ENCODE results near the gene TVP23A. TPM values are rescaled to one million over a fixed set of nuclear protein-coding genes. Genes with fewer than 3 reads are reported as not detected.

Gene TVP23A
- polyA plus RNA-seq, 1 of the 3 experiments (the other 2 are of a cell fraction): 0.35 TPM

DNA sequence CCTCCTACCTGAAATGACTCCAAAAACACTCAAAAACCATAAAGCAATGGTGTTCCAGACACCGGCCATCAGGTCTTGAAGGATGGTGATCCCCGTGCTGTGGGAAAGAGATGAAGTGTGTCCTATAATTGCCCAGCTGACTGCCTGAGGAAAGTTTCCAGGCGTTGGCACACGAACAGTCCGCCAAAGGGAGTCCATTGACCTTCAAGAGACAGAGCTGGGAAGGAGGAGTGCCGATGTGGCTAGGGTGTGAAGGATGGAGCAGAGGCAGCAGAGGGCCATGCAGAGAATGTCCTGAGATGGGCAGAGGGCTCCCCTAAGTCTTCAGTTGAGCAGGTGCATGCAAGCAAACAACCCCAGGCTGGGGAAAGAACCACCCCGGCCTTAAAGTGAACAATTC lies 86.8 kb downstream of the TVP23A start (continued):
- TF ChIP-seq, protein P1, sequence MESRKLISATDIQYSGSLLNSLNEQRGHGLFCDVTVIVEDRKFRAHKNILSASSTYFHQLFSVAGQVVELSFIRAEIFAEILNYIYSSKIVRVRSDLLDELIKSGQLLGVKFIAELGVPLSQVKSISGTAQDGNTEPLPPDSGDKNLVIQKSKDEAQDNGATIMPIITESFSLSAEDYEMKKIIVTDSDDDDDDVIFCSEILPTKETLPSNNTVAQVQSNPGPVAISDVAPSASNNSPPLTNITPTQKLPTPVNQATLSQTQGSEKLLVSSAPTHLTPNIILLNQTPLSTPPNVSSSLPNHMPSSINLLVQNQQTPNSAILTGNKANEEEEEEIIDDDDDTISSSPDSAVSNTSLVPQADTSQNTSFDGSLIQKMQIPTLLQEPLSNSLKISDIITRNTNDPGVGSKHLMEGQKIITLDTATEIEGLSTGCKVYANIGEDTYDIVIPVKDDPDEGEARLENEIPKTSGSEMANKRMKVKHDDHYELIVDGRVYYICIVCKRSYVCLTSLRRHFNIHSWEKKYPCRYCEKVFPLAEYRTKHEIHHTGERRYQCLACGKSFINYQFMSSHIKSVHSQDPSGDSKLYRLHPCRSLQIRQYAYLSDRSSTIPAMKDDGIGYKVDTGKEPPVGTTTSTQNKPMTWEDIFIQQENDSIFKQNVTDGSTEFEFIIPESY (IDR thresholded peaks at IDR 0.05; ENCODE audit: borderline replicate concordance, low read depth): no peak
- TF ChIP-seq GABPA (IDR thresholded peaks at IDR 0.05; ENCODE audit: low read depth) (no peak), USF2 (IDR thresholded peaks at IDR 0.05; ENCODE audit: borderline replicate concordance, low read depth, low read length) (no peak), RFX5 (IDR thresholded peaks at IDR 0.05; ENCODE audit: low read length) (no peak), GATA2 (CRISPR knock-in tag; IDR thresholded peaks at IDR 0.05) (no peak), RAD21 (IDR thresholded peaks at IDR 0.05; ENCODE audit: low read length) (no peak), TCF12 (IDR thresholded peaks at IDR 0.05) (no peak), POLR2AphosphoS5 (IDR thresholded peaks at IDR 0.05; ENCODE audit: low read depth, low read length) (no peak), REST (IDR thresholded peaks at IDR 0.05; ENCODE audit: low read depth, low read length) (no peak)

DNA sequence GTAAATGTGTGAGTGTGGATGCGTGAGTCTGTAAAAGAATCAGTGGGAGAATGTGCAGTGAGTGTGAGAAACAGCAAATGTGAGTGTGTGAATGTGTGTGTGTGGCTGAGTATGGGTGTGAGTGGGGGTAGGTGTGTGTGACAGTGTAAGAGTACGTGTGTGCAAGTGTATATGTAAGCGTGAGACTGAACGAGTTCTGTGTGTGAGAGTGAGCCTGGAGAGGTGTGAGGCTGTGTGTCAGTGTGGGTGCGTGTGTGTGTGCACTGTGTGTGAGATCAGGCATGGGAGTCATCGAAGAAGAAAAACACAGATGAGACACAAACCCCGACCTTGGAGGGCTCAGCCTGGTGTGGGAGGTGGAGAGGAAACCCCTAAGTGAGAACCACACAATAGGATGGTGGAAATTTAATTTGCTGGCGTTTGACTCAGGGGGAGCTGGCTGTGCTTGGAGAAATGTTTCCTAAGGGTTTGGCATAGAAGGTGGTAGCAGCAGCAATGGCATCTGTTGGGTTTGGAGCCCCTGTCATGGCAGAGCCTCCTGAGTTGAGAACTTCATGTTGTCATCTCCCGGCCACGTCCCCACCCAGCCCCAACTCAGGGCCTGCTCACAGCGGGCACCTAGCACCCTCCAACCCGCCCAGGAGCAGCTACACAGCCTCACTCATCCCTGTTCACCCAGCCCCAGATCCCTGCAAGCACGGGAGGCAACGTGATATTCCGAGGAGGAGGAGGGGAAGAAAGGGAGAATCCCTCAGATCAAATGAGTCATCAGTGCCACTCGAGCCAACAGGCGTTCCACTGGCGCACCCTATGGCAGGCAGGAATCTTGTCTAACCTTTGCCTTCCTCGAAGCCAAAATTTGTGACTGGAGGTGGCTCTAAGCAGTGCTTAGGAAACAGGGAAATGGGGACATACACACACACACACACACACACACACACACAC lies 89.2 kb downstream of the TVP23A start:
- Histone ChIP-seq H3K36me3 (replicated peaks in 1 of 2; ENCODE audit: control insufficient read depth in 1 of 2, insufficient read depth in 2 of 2, low read length in 1 of 2) (no peaks in the 10 kb centered on the region), H3F3A (replicated peaks; ENCODE audit: insufficient read depth) (no peaks in the 10 kb centered on the region), H3K27me3 (ENCODE audit: insufficient read depth) (no peaks in the 10 kb centered on the region), H3K9ac (no peak overlapping the region), H3K79me2 (ENCODE audit: insufficient read depth) (no peaks in the 10 kb centered on the region), H3K4me3 (ENCODE audit: low read depth in 2 of 2, low read length in 1 of 2) (no peak overlapping the region), H3K9me3 (no peaks in the 10 kb centered on the region), H4K20me1 (ENCODE audit: insufficient read depth) (no peaks in the 10 kb centered on the region), H3K4me2 (peak overlapping the region; percentile 24; the same call in 1 of the 2 replicates), H3K9me2 (no peaks in the 10 kb centered on the region), H3K4me1 (ENCODE audit: control insufficient read depth in 1 of 2, insufficient read depth in 2 of 2, low read depth in 1 of 2, low read length in 1 of 2) (peaks cover 0 to 8% of the 10 kb centered on the region in 2 experiments; a peak in 1 of 4 replicates), H3K27ac (ENCODE audit: low read depth in 2 of 2, low read length in 1 of 2) (no peak overlapping the region), H2AFZ (ENCODE audit: low read depth) (no peak overlapping the region)
- 57% methylated on average over 19 of the region's 19 CpGs for WGBS (ENCODE audit: low lambda C conversion rate)
- ChIA-PET POLR2A (no interaction called here), CTCF (interaction anchor here (0.6 to 1.6 kb wide), 2 partner anchors 214 to 216 kb away, joined by 3 to 4 read pairs; no protein-coding TSS in a partner anchor)
- no peak for DNase-seq
- TF ChIP-seq SMC3 (IDR thresholded peaks at IDR 0.05; ENCODE audit: low read depth, low read length) (no peak), SIN3A (IDR thresholded peaks at IDR 0.05; ENCODE audit: borderline replicate concordance, low read depth, low read length) (no peak), NFIC (IDR thresholded peaks at IDR 0.05; ENCODE audit: borderline replicate concordance) (peak; percentile 56), MAX (IDR thresholded peaks at IDR 0.05; ENCODE audit: low read depth) (peak; percentile 36; the same call in 1 of the 2 replicates), PBX3 (IDR thresholded peaks at IDR 0.05) (no peak), FOXM1 (IDR thresholded peaks at IDR 0.05; ENCODE audit: low read depth) (no peak), IRF3 (IDR thresholded peaks at IDR 0.05; ENCODE audit: low read depth, low read length) (no peak), MEF2A (IDR thresholded peaks at IDR 0.05; ENCODE audit: borderline replicate concordance, low read depth) (no peak), FOSL2 (IDR thresholded peaks at IDR 0.05; ENCODE audit: borderline replicate concordance, low read depth) (peak; percentile 67), POLR2AphosphoS5 (IDR thresholded peaks at IDR 0.05; ENCODE audit: low read depth, low read length) (no peak)
- TF ChIP-seq, protein P1 (IDR thresholded peaks at IDR 0.05; ENCODE audit: borderline replicate concordance, low read depth): no peak
